ENCODE measurements around the gene KRTAP5-3.
A peak's percentile ranks its signal among the peaks of the same experiment; 100 is the strongest.
"Not testable (repeated sequence)": the region's sequence is repeated elsewhere in the genome, so short reads cannot be mapped to it uniquely, and the experiment has no call there.

The KRTAP5-3 gene

GRCh38 chr11:1598816-1599215, 9.4 kb downstream of the KRTAP5-3 start:
- Histone ChIP-seq H2BK120ac (ENCODE audit: low read depth, low read length) (no peak overlapping the region), H4K8ac (ENCODE audit: low read depth, low read length) (no peak overlapping the region), H3K4ac (ENCODE audit: low read length) (no peak overlapping the region), H4K91ac (ENCODE audit: low read depth, low read length, poor library complexity) (no peak overlapping the region), H3K9ac (ENCODE audit: low read depth, low read length, poor library complexity) (no peak overlapping the region), H3K9me3 (replicated peaks in 1 of 2; ENCODE audit: control insufficient read depth in 2 of 2, insufficient read depth in 1 of 2, low read depth in 1 of 2, low read length in 2 of 2) (no peaks in the 10 kb centered on the region), H3K27me3 (ENCODE audit: control insufficient read depth in 3 of 3, insufficient read depth in 3 of 3, low read depth in 1 of 3, low read length in 3 of 3) (peaks cover 0 to 22% (median 11%) of the 10 kb centered on the region in 3 experiments), H2BK5ac (ENCODE audit: low read length) (no peak overlapping the region), H2AFZ (ENCODE audit: low read length) (no peak overlapping the region), H2BK15ac (ENCODE audit: low read length) (no peak overlapping the region), H3K4me3 (ENCODE audit: low read length in 2 of 2) (no peak overlapping the region), H3K14ac (ENCODE audit: low read length) (no peak overlapping the region), H2BK12ac (ENCODE audit: low read length) (no peak overlapping the region), H3K79me1 (ENCODE audit: low read depth, low read length) (no peaks in the 10 kb centered on the region), H3K23ac (ENCODE audit: low read depth, low read length, poor library complexity) (no peak overlapping the region), H3K4me2 (ENCODE audit: insufficient read depth, low read length, poor library complexity, severe bottlenecking) (no peak overlapping the region), H3K18ac (ENCODE audit: low read length) (no peak overlapping the region), H2AK5ac (ENCODE audit: low read depth, low read length) (no peak overlapping the region), H3K4me1 (ENCODE audit: control insufficient read depth in 2 of 2, insufficient read depth in 1 of 2, low read depth in 1 of 2, low read length in 2 of 2) (no peaks in the 10 kb centered on the region), H3K36me3 (replicated peaks in 1 of 2; ENCODE audit: control insufficient read depth in 2 of 2, insufficient read depth in 2 of 2, low read length in 2 of 2) (no peaks in the 10 kb centered on the region), H3K27ac (replicated peaks; ENCODE audit: low read length) (no peak overlapping the region)
- no CpG with 5 or more reads among the region's 6 CpGs for WGBS, 2 donors (ENCODE audit: extremely low coverage in 2 of 2, insufficient read length in 2 of 2, insufficient replicate concordance in 1 of 2)
- no peak for DNase-seq (ENCODE audit: low spot score)

- not testable (repeated sequence) for H2BK120ac ChIP-seq (ENCODE audit: low read depth, low read length); H3K14ac ChIP-seq (ENCODE audit: low read length); H2BK5ac ChIP-seq (ENCODE audit: low read length); H2AK5ac ChIP-seq (ENCODE audit: low read depth, low read length); H3K4ac ChIP-seq (ENCODE audit: low read length); H3K9me3 ChIP-seq (replicated peaks in 1 of 2; ENCODE audit: control insufficient read depth in 2 of 2, insufficient read depth in 1 of 2, low read depth in 1 of 2, low read length in 2 of 2); H3K36me3 ChIP-seq (replicated peaks in 1 of 2; ENCODE audit: control insufficient read depth in 2 of 2, insufficient read depth in 2 of 2, low read length in 2 of 2); H3K23ac ChIP-seq (ENCODE audit: low read depth, low read length, poor library complexity); H2BK12ac ChIP-seq (ENCODE audit: low read length); H3K4me1 ChIP-seq (ENCODE audit: control insufficient read depth in 2 of 2, insufficient read depth in 1 of 2, low read depth in 1 of 2, low read length in 2 of 2); H4K8ac ChIP-seq (ENCODE audit: low read depth, low read length); H3K79me1 ChIP-seq (ENCODE audit: low read depth, low read length); H2AFZ ChIP-seq (ENCODE audit: low read length); H2BK15ac ChIP-seq (ENCODE audit: low read length); DNase-seq (ENCODE audit: low spot score); H3K9ac ChIP-seq (ENCODE audit: low read depth, low read length, poor library complexity); H3K18ac ChIP-seq (ENCODE audit: low read length); H4K91ac ChIP-seq (ENCODE audit: low read depth, low read length, poor library complexity); H3K27ac ChIP-seq (replicated peaks; ENCODE audit: low read length); H3K4me2 ChIP-seq (ENCODE audit: insufficient read depth, low read length, poor library complexity, severe bottlenecking); H3K4me3 ChIP-seq (ENCODE audit: low read length in 2 of 2)
- peaks cover 0 to 22% (median 11%) of the 10 kb centered on the region in 3 experiments for H3K27me3 ChIP-seq (ENCODE audit: control insufficient read depth in 3 of 3, insufficient read depth in 3 of 3, low read depth in 1 of 3, low read length in 3 of 3)
- no CpG with 5 or more reads among the region's 3 CpGs for WGBS, 2 donors (ENCODE audit: extremely low coverage in 2 of 2, insufficient read length in 2 of 2, insufficient replicate concordance in 1 of 2)
These were observed 9.9 kb downstream of the KRTAP5-3 start for GRCh38 chr11:1598406-1598805.

GRCh38 chr11:1597994-1598380, 10.3 kb downstream of the KRTAP5-3 start, which contains the start of gene KRTAP5-2:
TSS of gene KRTAP5-2 (minus strand) at chr11:1598294. CDS start at chr11:1598250, 44 bp downstream.
- no peak within 1 kb of the TSS for H3K27ac ChIP-seq (replicated peaks; ENCODE audit: low read length)
- no peak within 1 kb of the TSS for H3K4ac ChIP-seq (ENCODE audit: low read length)
- peak within 1 kb of the TSS; percentile 43 for H4K8ac ChIP-seq (ENCODE audit: low read depth, low read length)

GRCh38 chr11:1597331-1597993, 10.8 kb downstream of the KRTAP5-3 start:
- Histone ChIP-seq H3K4ac (ENCODE audit: low read length) (no peak overlapping the region), H3K23ac (ENCODE audit: low read depth, low read length, poor library complexity) (peak overlapping the region; percentile 65), H2BK12ac (ENCODE audit: low read length) (no peak overlapping the region), H4K91ac (ENCODE audit: low read depth, low read length, poor library complexity) (no peak overlapping the region), H2BK120ac (ENCODE audit: low read depth, low read length) (no peak overlapping the region), H3K4me3 (ENCODE audit: low read length in 2 of 2) (no peak overlapping the region), H3K27ac (replicated peaks; ENCODE audit: low read length) (no peak overlapping the region), H4K8ac (ENCODE audit: low read depth, low read length) (peak overlapping the region; percentile 43), H3K4me1 (ENCODE audit: control insufficient read depth in 2 of 2, insufficient read depth in 1 of 2, low read depth in 1 of 2, low read length in 2 of 2) (no peaks in the 10 kb centered on the region), H3K79me1 (ENCODE audit: low read depth, low read length) (no peaks in the 10 kb centered on the region), H2AFZ (ENCODE audit: low read length) (no peak overlapping the region), H2BK15ac (ENCODE audit: low read length) (no peak overlapping the region), H3K9ac (ENCODE audit: low read depth, low read length, poor library complexity) (peak overlapping the region; percentile 60), H3K36me3 (replicated peaks in 1 of 2; ENCODE audit: control insufficient read depth in 2 of 2, insufficient read depth in 2 of 2, low read length in 2 of 2) (no peaks in the 10 kb centered on the region), H2BK5ac (ENCODE audit: low read length) (no peak overlapping the region), H3K9me3 (replicated peaks in 1 of 2; ENCODE audit: control insufficient read depth in 2 of 2, insufficient read depth in 1 of 2, low read depth in 1 of 2, low read length in 2 of 2) (no peaks in the 10 kb centered on the region), H3K4me2 (ENCODE audit: insufficient read depth, low read length, poor library complexity, severe bottlenecking) (no peak overlapping the region), H3K18ac (ENCODE audit: low read length) (no peak overlapping the region), H3K27me3 (ENCODE audit: control insufficient read depth in 3 of 3, insufficient read depth in 3 of 3, low read depth in 1 of 3, low read length in 3 of 3) (peaks cover 0 to 25% (median 11%) of the 10 kb centered on the region in 3 experiments), H3K14ac (ENCODE audit: low read length) (no peak overlapping the region), H2AK5ac (ENCODE audit: low read depth, low read length) (no peak overlapping the region)
- no peak for DNase-seq (ENCODE audit: low spot score)
- WGBS, 2 donors (ENCODE audit: extremely low coverage in 2 of 2, insufficient read length in 2 of 2, insufficient replicate concordance in 1 of 2), result no CpG with 5 or more reads among the region's 10 CpGs

More at GRCh38 chr11:1597994-1598380, 10.3 kb downstream of the KRTAP5-3 start, which contains the start of gene KRTAP5-2:
- no peak within 1 kb of the TSS for H2BK5ac ChIP-seq (ENCODE audit: low read length)
- H3K4me2 ChIP-seq (ENCODE audit: insufficient read depth, low read length, poor library complexity, severe bottlenecking), result no peak within 1 kb of the TSS
- no peak within 1 kb of the TSS for H4K91ac ChIP-seq (ENCODE audit: low read depth, low read length, poor library complexity)
- H3K9me3 ChIP-seq (replicated peaks in 1 of 2; ENCODE audit: control insufficient read depth in 2 of 2, insufficient read depth in 1 of 2, low read depth in 1 of 2, low read length in 2 of 2), result no peaks in the 10 kb centered on the region
- no peak within 1 kb of the TSS for H3K14ac ChIP-seq (ENCODE audit: low read length)
- peak within 1 kb of the TSS; percentile 65 for H3K23ac ChIP-seq (ENCODE audit: low read depth, low read length, poor library complexity)
- H2AK5ac ChIP-seq (ENCODE audit: low read depth, low read length), result no peak within 1 kb of the TSS
- no peak within 1 kb of the TSS for H2BK12ac ChIP-seq (ENCODE audit: low read length)
- H3K4me3 ChIP-seq (ENCODE audit: low read length in 2 of 2), result no peak within 1 kb of the TSS
- H2AFZ ChIP-seq (ENCODE audit: low read length), result no peak within 1 kb of the TSS
- WGBS, 2 donors (ENCODE audit: extremely low coverage in 2 of 2, insufficient read length in 2 of 2, insufficient replicate concordance in 1 of 2), result no CpG with 5 or more reads among the region's 4 CpGs
- no peak within 1 kb of the TSS for H2BK120ac ChIP-seq (ENCODE audit: low read depth, low read length)
- H3K18ac ChIP-seq (ENCODE audit: low read length), result no peak within 1 kb of the TSS
- H3K4me1 ChIP-seq (ENCODE audit: control insufficient read depth in 2 of 2, insufficient read depth in 1 of 2, low read depth in 1 of 2, low read length in 2 of 2), result no peaks in the 10 kb centered on the region
- H3K27me3 ChIP-seq (ENCODE audit: control insufficient read depth in 3 of 3, insufficient read depth in 3 of 3, low read depth in 1 of 3, low read length in 3 of 3), result peaks cover 0 to 22% (median 11%) of the 10 kb centered on the region in 3 experiments
- peak within 1 kb of the TSS; percentile 60 for H3K9ac ChIP-seq (ENCODE audit: low read depth, low read length, poor library complexity)
- DNase-seq (ENCODE audit: low spot score), result no peak
- no peak within 1 kb of the TSS for H2BK15ac ChIP-seq (ENCODE audit: low read length)
- no peaks in the 10 kb centered on the region for H3K36me3 ChIP-seq (replicated peaks in 1 of 2; ENCODE audit: control insufficient read depth in 2 of 2, insufficient read depth in 2 of 2, low read length in 2 of 2)
- no peaks in the 10 kb centered on the region for H3K79me1 ChIP-seq (ENCODE audit: low read depth, low read length)
